HUES64 (cell line): ENCODE data around the gene CD52.

Experiments
- H3K27ac ChIP-seq: 2 replicates; pipeline ENCODE4 v1.7.0; 2013; ENCODE audit warnings: low read depth, low read length, inconsistent platforms
- H3K27me3 ChIP-seq: 2 replicates; pipeline ENCODE4 v1.6.1; 2013; ENCODE audit warnings: mild to moderate bottlenecking, low read length; ENCODE audit not compliant: insufficient read depth
- H3K36me3 ChIP-seq: 2 replicates; pipeline ENCODE4 v1.6.1; 2013; ENCODE audit warnings: mild to moderate bottlenecking, low read length; ENCODE audit not compliant: insufficient read depth
- H3K4me1 ChIP-seq: 2 replicates; pipeline ENCODE4 v1.6.1; 2013; ENCODE audit warnings: mild to moderate bottlenecking, low read length, moderate library complexity; ENCODE audit not compliant: insufficient read depth
- H3K4me3 ChIP-seq: 2 replicates; pipeline ENCODE4 v1.5.1; 2013; ENCODE audit warnings: mild to moderate bottlenecking, low read length, moderate library complexity
- H3K9ac ChIP-seq: 2 replicates; pipeline ENCODE4 v1.6.1; 2013; ENCODE audit warnings: mild to moderate bottlenecking, low read depth, low read length
- H3K9me3 ChIP-seq: 2 replicates; pipeline ENCODE4 v1.6.1; 2013; ENCODE audit warnings: low read depth, low read length; ENCODE audit not compliant: insufficient read depth
- WGBS: fragments of 150-250, 120-280 bp; methylation state at CpG from one replicate; pipeline ENCODE4 v1.1.7; 2013; ENCODE audit warnings: missing lambda C conversion rate; 5-methylcytosine and 5-hydroxymethylcytosine counted together

CD52 gene

GRCh38 chr1:26340047-26340481 lies 22.3 kb downstream of the CD52 start:
- H3K9me3 ChIP-seq: no peaks in the 10 kb centered on the region
- peaks cover 9% of the 10 kb centered on the region; the same call in 1 of the 2 replicates for H3K27me3 ChIP-seq
- peaks cover 21% of the 10 kb centered on the region for H3K4me1 ChIP-seq
- no peak overlapping the region for H3K4me3 ChIP-seq
- 88% methylated on average over 4 of the region's 4 CpGs for WGBS
- H3K27ac ChIP-seq: no peak overlapping the region
- no peaks in the 10 kb centered on the region for H3K36me3 ChIP-seq
- H3K9ac ChIP-seq: no peak overlapping the region

GRCh38 chr1:26344147-26344920 lies 26.6 kb downstream of the CD52 start:
- no peaks in the 10 kb centered on the region for H3K36me3 ChIP-seq
- 94% methylated on average over 15 of the region's 15 CpGs for WGBS
- no peak overlapping the region for H3K27ac ChIP-seq
- no peaks in the 10 kb centered on the region for H3K27me3 ChIP-seq
- H3K4me1 ChIP-seq: no peaks in the 10 kb centered on the region
- H3K4me3 ChIP-seq: no peak overlapping the region
- no peak overlapping the region for H3K9ac ChIP-seq
- no peaks in the 10 kb centered on the region for H3K9me3 ChIP-seq

DNA sequence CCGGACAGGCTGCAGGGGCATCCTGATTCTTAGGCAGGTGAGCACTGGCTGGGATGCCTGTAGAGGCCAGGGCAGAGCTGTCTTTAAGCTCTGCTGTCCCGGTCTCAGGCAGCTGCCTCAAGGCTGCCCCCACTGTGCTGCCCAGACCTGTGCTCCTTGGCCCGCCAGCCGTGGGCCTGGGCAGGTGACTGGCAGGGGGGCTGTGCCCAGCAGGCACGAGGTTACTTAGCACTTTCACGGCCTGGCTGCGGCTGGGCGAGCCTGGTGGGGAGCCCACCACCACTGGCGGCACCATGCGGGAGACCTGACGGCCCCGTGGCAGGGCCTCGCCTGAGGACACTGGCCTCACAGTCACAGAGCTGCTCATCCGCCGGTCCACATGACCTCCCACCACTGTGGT lies 28.0 kb downstream of the CD52 start:
- no peak overlapping the region for H3K27ac ChIP-seq
- H3K36me3 ChIP-seq: no peaks in the 10 kb centered on the region
- no peaks in the 10 kb centered on the region for H3K27me3 ChIP-seq
- 87% methylated on average over 15 of the region's 15 CpGs for WGBS
- no peak overlapping the region for H3K4me3 ChIP-seq
- H3K9me3 ChIP-seq: no peaks in the 10 kb centered on the region
- H3K9ac ChIP-seq: no peak overlapping the region
- peaks cover 9% of the 10 kb centered on the region for H3K4me1 ChIP-seq

GRCh38 chr1:26346274-26347033 lies 28.7 kb downstream of the CD52 start:
- Histone ChIP-seq H3K9me3 (no peaks in the 10 kb centered on the region), H3K36me3 (no peaks in the 10 kb centered on the region), H3K9ac (no peak overlapping the region), H3K4me1 (peaks cover 16% of the 10 kb centered on the region), H3K27me3 (no peaks in the 10 kb centered on the region), H3K4me3 (no peak overlapping the region), H3K27ac (no peak overlapping the region)
- WGBS: 90% methylated on average over 10 of the region's 10 CpGs

DNA sequence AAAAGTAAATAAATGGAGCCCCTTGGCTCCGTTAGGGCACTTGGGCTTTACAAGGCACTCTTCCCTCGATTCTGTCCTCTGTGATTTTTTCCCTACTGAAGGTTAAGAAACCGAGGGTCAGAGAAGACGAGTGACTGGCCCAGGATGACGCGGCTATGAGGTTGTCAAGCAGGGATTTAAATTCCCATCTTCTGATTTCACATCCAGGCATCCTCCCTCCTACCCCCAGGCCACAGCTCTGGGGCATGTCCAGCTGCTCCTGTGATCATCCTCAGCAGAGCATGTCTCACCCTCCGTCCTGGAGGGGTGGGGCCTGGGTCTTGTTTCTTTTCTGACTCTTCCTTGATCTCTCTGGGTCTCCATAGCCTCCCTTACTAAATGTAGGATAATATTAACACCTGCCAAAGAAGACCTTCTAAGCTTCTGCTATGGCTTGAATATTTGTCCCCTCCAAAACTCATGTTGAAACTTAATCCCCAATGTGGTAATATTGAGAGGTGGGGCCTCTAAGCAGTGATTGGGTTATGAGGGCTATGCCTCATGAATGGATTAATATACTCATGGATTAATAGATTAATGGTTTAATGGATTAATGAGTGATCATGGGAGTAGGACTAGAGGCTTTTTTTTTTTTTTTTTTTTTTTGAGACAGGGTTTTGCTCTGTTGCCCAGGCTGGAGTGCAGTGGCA lies 31.6 kb downstream of the CD52 start:
- 92% methylated on average over 7 of the region's 7 CpGs for WGBS
- Histone ChIP-seq H3K36me3 (no peaks in the 10 kb centered on the region), H3K9ac (no peak overlapping the region), H3K27me3 (no peaks in the 10 kb centered on the region), H3K4me3 (no peak overlapping the region), H3K4me1 (peaks cover 23% of the 10 kb centered on the region), H3K27ac (no peak overlapping the region), H3K9me3 (no peaks in the 10 kb centered on the region)

GRCh38 chr1:26349877-26350244 lies 32.1 kb downstream of the CD52 start:
- H3K27me3 ChIP-seq: no peaks in the 10 kb centered on the region
- no peaks in the 10 kb centered on the region for H3K9me3 ChIP-seq
- H3K36me3 ChIP-seq: no peaks in the 10 kb centered on the region
- H3K9ac ChIP-seq: no peak overlapping the region; the same call in 1 of the 2 replicates
- peaks cover 23% of the 10 kb centered on the region for H3K4me1 ChIP-seq
- 87% methylated on average over 5 of the region's 5 CpGs for WGBS
- peak overlapping the region; percentile 88 for H3K27ac ChIP-seq
- H3K4me3 ChIP-seq: no peak overlapping the region

DNA sequence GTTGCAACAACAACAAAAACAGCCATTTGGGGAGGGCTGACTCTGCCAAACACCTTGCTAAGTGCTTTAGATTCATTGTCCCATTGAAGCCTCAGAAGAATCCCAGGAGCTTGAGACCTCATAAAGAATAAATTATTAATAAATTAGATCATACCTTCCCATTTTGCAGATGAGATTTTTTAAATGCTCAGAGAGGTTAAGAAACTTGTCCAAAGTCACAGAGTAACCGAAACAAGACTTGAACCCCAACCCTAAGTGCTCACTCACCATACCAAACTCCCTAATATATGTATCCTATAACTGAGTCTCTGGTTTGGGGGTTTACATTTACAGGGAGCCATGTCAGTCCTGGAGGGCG lies 32.6 kb downstream of the CD52 start:
- Histone ChIP-seq H3K9ac (peak overlapping the region; percentile 56; the same call in 1 of the 2 replicates), H3K4me3 (no peak overlapping the region), H3K27me3 (no peaks in the 10 kb centered on the region), H3K27ac (peak overlapping the region; percentile 88), H3K36me3 (no peaks in the 10 kb centered on the region), H3K4me1 (peaks cover 23% of the 10 kb centered on the region), H3K9me3 (no peaks in the 10 kb centered on the region)
- WGBS: 74% methylated on average over 2 of the region's 2 CpGs

- Histone ChIP-seq H3K4me3 (no peak overlapping the region), H3K9ac (peak overlapping the region; percentile 56; the same call in 1 of the 2 replicates), H3K36me3 (no peaks in the 10 kb centered on the region), H3K27me3 (no peaks in the 10 kb centered on the region), H3K4me1 (peaks cover 23% of the 10 kb centered on the region), H3K27ac (peak overlapping the region; percentile 88), H3K9me3 (no peaks in the 10 kb centered on the region)
- 57% methylated on average over 8 of the region's 9 CpGs for WGBS
Measured at GRCh38 chr1:26350701-26351589, 33.2 kb downstream of the CD52 start.

DNA sequence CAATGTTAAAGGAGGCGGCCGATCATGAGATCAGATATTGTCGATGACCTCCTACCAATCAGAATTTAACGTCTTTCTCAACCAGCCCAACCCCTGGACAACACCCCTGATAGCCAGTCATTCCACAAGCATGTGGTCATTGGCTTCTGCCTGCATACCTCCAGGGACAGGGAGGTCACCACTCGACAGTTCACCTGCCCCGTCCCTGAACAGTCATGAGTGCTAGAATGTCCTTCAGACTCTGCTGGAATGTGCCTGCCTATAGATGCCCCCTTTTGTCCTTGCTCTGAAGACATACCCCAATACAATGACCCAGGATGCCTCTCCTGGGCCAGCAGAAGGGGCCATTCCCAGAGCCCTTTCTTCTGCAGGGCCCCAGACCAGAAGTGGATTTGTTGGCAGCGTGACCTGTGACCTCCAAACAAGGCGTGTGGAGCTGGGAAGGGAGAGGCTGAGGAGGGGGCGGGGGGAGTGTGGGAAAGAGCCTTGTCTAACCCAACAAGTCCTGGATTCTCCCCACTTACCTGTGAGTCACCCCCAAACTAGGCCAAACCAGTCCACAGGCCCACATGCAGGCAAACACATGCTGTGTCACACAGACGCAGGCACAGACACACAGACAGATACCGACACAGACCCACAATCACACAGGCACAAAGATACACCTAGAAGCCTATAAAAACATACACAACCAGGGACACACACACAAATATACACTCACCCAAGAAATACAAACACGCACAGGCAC lies 34.0 kb downstream of the CD52 start:
- Histone ChIP-seq H3K9me3 (no peaks in the 10 kb centered on the region), H3K9ac (peak overlapping the region; percentile 56; the same call in 1 of the 2 replicates), H3K27me3 (no peaks in the 10 kb centered on the region), H3K4me3 (no peak overlapping the region), H3K27ac (peak overlapping the region; percentile 88), H3K4me1 (peaks cover 23% of the 10 kb centered on the region), H3K36me3 (no peaks in the 10 kb centered on the region)
- WGBS: 80% methylated on average over 12 of the region's 12 CpGs

DNA sequence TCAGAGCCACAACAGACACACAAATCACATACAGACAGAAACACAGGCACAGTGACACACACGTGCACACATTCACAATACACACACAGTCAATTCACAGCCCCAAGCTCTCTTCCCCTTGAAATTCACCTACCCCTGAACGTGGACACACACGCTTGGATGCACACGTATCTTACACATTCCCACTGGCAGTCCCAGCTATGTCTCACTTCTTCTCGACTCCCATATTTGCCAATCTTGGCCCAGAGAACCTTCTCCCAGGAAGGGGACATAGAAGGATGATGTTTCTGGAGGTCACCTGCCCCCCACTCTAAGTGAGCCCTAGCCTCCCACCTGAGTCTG lies 34.6 kb downstream of the CD52 start:
- Histone ChIP-seq H3K27ac (no peak overlapping the region), H3K36me3 (no peaks in the 10 kb centered on the region), H3K4me3 (no peak overlapping the region), H3K27me3 (no peaks in the 10 kb centered on the region), H3K9me3 (no peaks in the 10 kb centered on the region), H3K9ac (no peak overlapping the region), H3K4me1 (peaks cover 23% of the 10 kb centered on the region)
- WGBS: 83% methylated on average over 5 of the region's 5 CpGs
